Neural cell (in vitro differentiated cells): ENCODE data around the gene ANKRD1.

Experiments
- EP300 ChIP-seq: fragments of 450-650 bp; conservative IDR thresholded peaks from 2 replicates; pipeline ENCODE4 v1.6.1; 2014; ENCODE audit warnings: antibody characterized with exemption, mild to moderate bottlenecking, moderate library complexity; ENCODE audit not compliant: poor library complexity, severe bottlenecking
- EZH2 ChIP-seq: fragments of 200-600, 300-800 bp; shearing (Covaris generic), sonication (generic); IDR thresholded peaks from 2 replicates; pipeline ENCODE4 v1.6.1; 2014; ENCODE audit warnings: antibody characterized with exemption, low read length, borderline replicate concordance, mild to moderate bottlenecking; ENCODE audit not compliant: insufficient read depth, poor library complexity, severe bottlenecking
- MXI1 ChIP-seq: fragments of 450-650 bp; conservative IDR thresholded peaks from 2 replicates; pipeline ENCODE4 v1.6.1; 2014; ENCODE audit warnings: antibody characterized with exemption, mild to moderate bottlenecking; ENCODE audit not compliant: poor library complexity, severe bottlenecking
- POLR2AphosphoS5 ChIP-seq: IDR thresholded peaks from 2 replicates; pipeline ENCODE4 v1.6.1; 2012
- REST ChIP-seq: IDR thresholded peaks from 2 replicates; pipeline ENCODE4 v1.6.1; 2012; ENCODE audit warnings: borderline replicate concordance
- TAF1 ChIP-seq: IDR thresholded peaks from 2 replicates; pipeline ENCODE4 v1.6.1; 2012; ENCODE audit warnings: low read depth
- TF ChIP-seq, protein P1 (sequence below): fragments of 450-650 bp; IDR thresholded peaks from 2 replicates; pipeline ENCODE4 v1.5.1; 2014; ENCODE audit warnings: antibody characterized with exemption, mild to moderate bottlenecking, moderate library complexity; ENCODE audit not compliant: poor library complexity, severe bottlenecking

- TF ChIP-seq, protein P1, sequence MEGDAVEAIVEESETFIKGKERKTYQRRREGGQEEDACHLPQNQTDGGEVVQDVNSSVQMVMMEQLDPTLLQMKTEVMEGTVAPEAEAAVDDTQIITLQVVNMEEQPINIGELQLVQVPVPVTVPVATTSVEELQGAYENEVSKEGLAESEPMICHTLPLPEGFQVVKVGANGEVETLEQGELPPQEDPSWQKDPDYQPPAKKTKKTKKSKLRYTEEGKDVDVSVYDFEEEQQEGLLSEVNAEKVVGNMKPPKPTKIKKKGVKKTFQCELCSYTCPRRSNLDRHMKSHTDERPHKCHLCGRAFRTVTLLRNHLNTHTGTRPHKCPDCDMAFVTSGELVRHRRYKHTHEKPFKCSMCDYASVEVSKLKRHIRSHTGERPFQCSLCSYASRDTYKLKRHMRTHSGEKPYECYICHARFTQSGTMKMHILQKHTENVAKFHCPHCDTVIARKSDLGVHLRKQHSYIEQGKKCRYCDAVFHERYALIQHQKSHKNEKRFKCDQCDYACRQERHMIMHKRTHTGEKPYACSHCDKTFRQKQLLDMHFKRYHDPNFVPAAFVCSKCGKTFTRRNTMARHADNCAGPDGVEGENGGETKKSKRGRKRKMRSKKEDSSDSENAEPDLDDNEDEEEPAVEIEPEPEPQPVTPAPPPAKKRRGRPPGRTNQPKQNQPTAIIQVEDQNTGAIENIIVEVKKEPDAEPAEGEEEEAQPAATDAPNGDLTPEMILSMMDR: no peak
- TF ChIP-seq MXI1: no peak
- TF ChIP-seq EP300: no peak
- no peak for TF ChIP-seq POLR2AphosphoS5
- TF ChIP-seq REST: no peak
- TF ChIP-seq EZH2: no peak
- no peak for TF ChIP-seq TAF1
These were observed 48.2 kb upstream of the ANKRD1 start for GRCh38 chr10:90969121-90969534.
